Measurements from ENCODE around the gene KIF3A.

- no peak for TF ChIP-seq CTCF (conservative IDR thresholded peaks at IDR 0.05)
- TF ChIP-seq EZH2 (IDR thresholded peaks at IDR 0.05; ENCODE audit: low read depth), result no peak
Measured at GRCh38 chr5:132725745-132726144, 11.6 kb downstream of the KIF3A start.

All from PC-9 (cell line).